Progenitor cell of endocrine pancreas (in vitro differentiated cells): ENCODE data around the gene SUGCT. TPM values are rescaled to one million over a fixed set of nuclear protein-coding genes. Genes with fewer than 3 reads are reported as not detected.

Experiments used
- DNase-seq: peaks from one replicate; pipeline ENCODE4 v3.0.0; 2021; ENCODE audit warnings: low spot score; ENCODE audit not compliant: unreplicated experiment
- H3K27ac Mint-ChIP-seq: 2 replicates; pipeline ENCODE4 v1.8.0; 2021; ENCODE audit warnings: mild to moderate bottlenecking, moderate library complexity, mixed read lengths
- H3K27me3 Mint-ChIP-seq: 2 replicates; pipeline ENCODE4 v1.8.0; 2021; ENCODE audit warnings: mixed read lengths
- H3K36me3 Mint-ChIP-seq: 2 replicates; pipeline ENCODE4 v1.8.0; 2022; ENCODE audit warnings: mixed read lengths; ENCODE audit not compliant: insufficient read depth
- H3K4me1 Mint-ChIP-seq: 2 replicates; pipeline ENCODE4 v1.8.0; 2021; ENCODE audit warnings: low read depth, mixed read lengths
- H3K4me3 Mint-ChIP-seq: 2 replicates; pipeline ENCODE4 v1.8.0; 2021; ENCODE audit warnings: low read depth, mild to moderate bottlenecking, moderate library complexity, mixed read lengths
- H3K9me3 Mint-ChIP-seq: 2 replicates; pipeline ENCODE4 v1.8.0; 2021; ENCODE audit warnings: low read depth, mixed read lengths
- CTCF ChIP-seq: fragments of 200-600 bp; sonication (generic); IDR thresholded peaks from one replicate; pipeline ENCODE4 v1.5.0; 2021; ENCODE audit warnings: antibody characterized with exemption, mild to moderate bottlenecking; ENCODE audit not compliant: unreplicated experiment
- total RNA-seq: library from RNA; stranded (reverse); gene quantifications from 2 replicates; pipeline ENCODE4 v1.2.1, GENCODE V29; 2021

The SUGCT gene
- total RNA-seq, 1 donor from 2014 or later: 6.2 TPM

GRCh38 chr7:40234046-40234445, 99.2 kb downstream of the SUGCT start:
- no peak overlapping the region for H3K27ac Mint-ChIP-seq
- no peaks in the 10 kb centered on the region for H3K36me3 Mint-ChIP-seq
- H3K9me3 Mint-ChIP-seq: no peaks in the 10 kb centered on the region
- H3K4me1 Mint-ChIP-seq: peaks cover 6% of the 10 kb centered on the region
- no peak for DNase-seq
- H3K4me3 Mint-ChIP-seq: no peak overlapping the region
- H3K27me3 Mint-ChIP-seq: no peaks in the 10 kb centered on the region
- no peak for TF ChIP-seq CTCF

- no peaks in the 10 kb centered on the region for H3K27me3 Mint-ChIP-seq
- peaks cover 6% of the 10 kb centered on the region for H3K4me1 Mint-ChIP-seq
- H3K9me3 Mint-ChIP-seq: no peaks in the 10 kb centered on the region
- no peak for TF ChIP-seq CTCF
- no peak overlapping the region for H3K27ac Mint-ChIP-seq
- H3K4me3 Mint-ChIP-seq: no peak overlapping the region
- DNase-seq: no peak
- no peaks in the 10 kb centered on the region for H3K36me3 Mint-ChIP-seq
These were observed 99.9 kb downstream of the SUGCT start for GRCh38 chr7:40234666-40235065.

GRCh38 chr7:40237731-40238130, 102.9 kb downstream of the SUGCT start:
- H3K4me1 Mint-ChIP-seq: no peaks in the 10 kb centered on the region
- no peak overlapping the region for H3K4me3 Mint-ChIP-seq
- no peak for TF ChIP-seq CTCF
- no peak for DNase-seq
- H3K36me3 Mint-ChIP-seq: no peaks in the 10 kb centered on the region
- no peak overlapping the region for H3K27ac Mint-ChIP-seq
- no peaks in the 10 kb centered on the region for H3K27me3 Mint-ChIP-seq
- no peaks in the 10 kb centered on the region for H3K9me3 Mint-ChIP-seq

GRCh38 chr7:40239755-40240303, 105.0 kb downstream of the SUGCT start:
- Mint-ChIP-seq H3K4me3 (no peak overlapping the region), H3K27me3 (no peaks in the 10 kb centered on the region), H3K36me3 (no peaks in the 10 kb centered on the region), H3K4me1 (no peaks in the 10 kb centered on the region), H3K9me3 (no peaks in the 10 kb centered on the region), H3K27ac (no peak overlapping the region)
- TF ChIP-seq CTCF: no peak
- DNase-seq: no peak

GRCh38 chr7:40243076-40243475, 108.3 kb downstream of the SUGCT start:
- no peak for DNase-seq
- Mint-ChIP-seq H3K4me1 (peaks cover 4% of the 10 kb centered on the region), H3K36me3 (no peaks in the 10 kb centered on the region), H3K9me3 (no peaks in the 10 kb centered on the region), H3K27me3 (no peaks in the 10 kb centered on the region), H3K4me3 (no peak overlapping the region), H3K27ac (no peak overlapping the region)
- TF ChIP-seq CTCF: no peak
